22Rv1 (cell line): ENCODE results near the gene MRPL54.
"Not testable (repeated sequence)": the region's sequence is repeated elsewhere in the genome, so short reads cannot be mapped to it uniquely, and the experiment has no call there.

Source experiments
- H3K27ac ChIP-seq: fragments of 450-650 bp; 2 replicates; pipeline ENCODE4 v1.5.1; 2017
- ZFX ChIP-seq: fragments of 450-650 bp; IDR thresholded peaks from 2 replicates; pipeline ENCODE4 v1.6.1; 2017; ENCODE audit warnings: antibody characterized with exemption, borderline replicate concordance
- TF ChIP-seq, protein P1 (sequence below): fragments of 450-650 bp; IDR thresholded peaks from 2 replicates; pipeline ENCODE4 v1.5.1; 2017; ENCODE audit warnings: mild to moderate bottlenecking

Gene MRPL54

DNA sequence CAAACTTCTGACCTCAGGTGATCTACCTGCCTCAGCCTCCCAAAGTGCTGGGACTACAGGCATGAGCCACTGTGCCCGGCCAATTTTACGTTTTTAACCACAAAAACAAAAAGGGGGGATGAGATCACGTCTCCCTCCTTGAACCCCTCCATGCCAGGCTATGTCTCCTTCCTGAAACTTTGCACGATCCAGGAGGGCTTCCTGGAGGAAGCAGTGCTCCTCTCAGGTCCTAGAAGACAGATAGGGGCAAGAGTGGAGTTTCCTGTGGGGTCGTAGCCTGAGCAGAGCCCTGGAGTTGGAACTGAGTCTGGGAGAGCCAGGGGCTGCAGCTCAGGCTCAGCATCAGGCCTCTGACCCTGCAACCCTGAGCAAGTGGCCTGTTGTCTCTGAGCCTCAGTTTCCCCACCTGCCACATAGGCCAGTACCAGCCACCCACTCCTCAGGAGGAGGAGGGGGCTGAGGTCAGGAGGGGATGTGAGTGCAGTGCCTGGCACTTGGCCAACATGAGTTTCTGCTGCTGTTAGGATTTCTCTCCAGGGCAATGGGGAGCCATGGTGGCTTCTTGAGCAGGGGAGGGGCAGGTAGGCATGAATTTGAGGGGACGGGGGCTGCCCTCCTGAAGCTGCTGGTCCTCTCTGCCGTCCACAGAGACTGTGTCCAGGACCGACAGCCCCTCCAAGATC is 17.0 kb upstream of the MRPL54 start:
- H3K27ac ChIP-seq = no peak overlapping the region
- no peak for TF ChIP-seq ZFX
- TF ChIP-seq, protein P1, sequence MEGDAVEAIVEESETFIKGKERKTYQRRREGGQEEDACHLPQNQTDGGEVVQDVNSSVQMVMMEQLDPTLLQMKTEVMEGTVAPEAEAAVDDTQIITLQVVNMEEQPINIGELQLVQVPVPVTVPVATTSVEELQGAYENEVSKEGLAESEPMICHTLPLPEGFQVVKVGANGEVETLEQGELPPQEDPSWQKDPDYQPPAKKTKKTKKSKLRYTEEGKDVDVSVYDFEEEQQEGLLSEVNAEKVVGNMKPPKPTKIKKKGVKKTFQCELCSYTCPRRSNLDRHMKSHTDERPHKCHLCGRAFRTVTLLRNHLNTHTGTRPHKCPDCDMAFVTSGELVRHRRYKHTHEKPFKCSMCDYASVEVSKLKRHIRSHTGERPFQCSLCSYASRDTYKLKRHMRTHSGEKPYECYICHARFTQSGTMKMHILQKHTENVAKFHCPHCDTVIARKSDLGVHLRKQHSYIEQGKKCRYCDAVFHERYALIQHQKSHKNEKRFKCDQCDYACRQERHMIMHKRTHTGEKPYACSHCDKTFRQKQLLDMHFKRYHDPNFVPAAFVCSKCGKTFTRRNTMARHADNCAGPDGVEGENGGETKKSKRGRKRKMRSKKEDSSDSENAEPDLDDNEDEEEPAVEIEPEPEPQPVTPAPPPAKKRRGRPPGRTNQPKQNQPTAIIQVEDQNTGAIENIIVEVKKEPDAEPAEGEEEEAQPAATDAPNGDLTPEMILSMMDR = no peak

DNA sequence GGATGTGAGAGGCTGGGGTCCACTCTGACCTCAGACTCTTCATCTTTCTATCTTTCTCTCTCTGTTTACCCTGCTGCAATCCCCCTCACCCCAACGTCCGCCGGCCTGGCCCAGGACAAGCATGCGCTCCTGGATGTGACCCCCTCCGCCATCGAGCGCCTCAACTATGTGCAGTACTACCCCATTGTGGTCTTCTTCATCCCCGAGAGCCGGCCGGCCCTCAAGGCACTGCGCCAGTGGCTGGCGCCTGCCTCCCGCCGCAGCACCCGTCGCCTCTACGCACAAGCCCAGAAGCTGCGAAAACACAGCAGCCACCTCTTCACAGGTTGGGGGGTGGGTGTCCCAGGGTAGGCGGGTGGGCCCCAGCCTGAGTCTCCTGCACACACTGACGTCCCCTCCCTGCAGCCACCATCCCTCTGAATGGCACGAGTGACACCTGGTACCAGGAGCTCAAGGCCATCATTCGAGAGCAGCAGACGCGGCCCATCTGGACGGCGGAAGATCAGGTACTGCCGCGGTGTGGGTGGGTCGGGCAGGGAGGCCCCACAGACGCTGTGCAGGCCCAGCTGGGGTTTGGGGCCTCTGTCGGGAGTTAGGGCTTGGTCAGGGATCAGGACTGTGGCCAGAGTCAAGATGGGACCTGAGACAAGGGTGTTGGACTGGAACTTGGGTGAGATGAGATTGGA is 16.0 kb upstream of the MRPL54 start:
- no peak for TF ChIP-seq ZFX
- TF ChIP-seq, protein P1 = no peak
- no peak overlapping the region for H3K27ac ChIP-seq

DNA sequence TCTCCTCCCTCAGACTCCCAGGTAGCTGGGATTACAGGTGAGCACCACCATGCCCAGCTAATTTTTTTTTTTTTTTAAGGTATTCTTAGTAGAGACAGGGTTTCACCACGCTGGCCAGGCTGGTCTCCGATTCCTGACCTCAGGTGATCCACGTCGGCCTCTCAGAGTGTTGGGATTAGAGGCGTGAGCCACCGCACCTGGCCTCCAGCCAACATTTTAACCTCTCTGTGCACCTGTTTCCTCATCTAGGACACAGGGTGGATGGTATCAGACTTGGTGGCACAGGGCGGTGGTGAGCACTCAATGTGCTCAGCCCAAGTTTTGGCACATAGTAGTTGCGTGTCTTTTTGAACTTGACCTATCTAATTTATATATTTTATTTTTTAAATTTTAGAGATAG is 13.5 kb upstream of the MRPL54 start:
- no peak overlapping the region for H3K27ac ChIP-seq
- TF ChIP-seq, protein P1 = no peak
- TF ChIP-seq ZFX = no peak

DNA sequence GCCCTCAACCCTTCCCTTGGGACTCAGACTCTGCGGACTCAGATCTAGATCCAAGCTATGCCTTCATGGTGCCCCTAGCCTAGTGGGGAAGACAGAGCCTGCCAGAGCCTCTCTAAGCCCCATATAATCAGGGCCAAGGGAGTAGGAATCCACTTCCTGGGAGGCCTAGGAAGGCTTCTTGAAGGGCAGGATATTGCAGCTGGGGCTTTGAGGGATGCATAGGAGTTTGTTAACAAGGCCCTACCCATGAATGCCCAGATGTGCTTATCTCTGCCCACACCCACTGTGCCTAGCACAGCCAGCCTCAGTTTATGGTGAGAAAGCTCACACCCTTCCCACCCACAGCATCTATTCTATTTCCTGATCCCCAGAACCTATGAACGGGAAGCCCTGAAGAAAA is 12.3 kb upstream of the MRPL54 start:
- no peak for TF ChIP-seq ZFX
- TF ChIP-seq, protein P1 = no peak
- no peak overlapping the region for H3K27ac ChIP-seq

DNA sequence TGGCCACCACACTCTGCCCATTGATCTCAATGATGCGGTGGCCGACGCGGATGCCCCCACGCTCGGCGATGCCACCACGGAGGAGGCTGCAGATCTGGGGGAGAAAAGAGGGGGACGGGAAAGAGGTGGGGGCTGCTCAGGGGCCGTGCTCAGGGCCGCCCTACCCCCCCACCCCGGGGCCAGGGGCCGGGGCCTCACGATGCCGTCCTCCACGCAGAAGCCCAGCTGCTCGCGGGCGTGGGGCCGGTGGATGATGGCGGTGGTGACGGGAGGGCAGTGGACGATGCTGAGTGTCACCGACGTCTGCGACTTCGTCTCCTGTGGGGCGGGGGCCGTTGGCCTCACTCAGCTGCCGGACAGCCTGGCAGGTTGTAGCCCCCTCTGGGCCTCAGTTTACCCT is 11.2 kb upstream of the MRPL54 start:
- H3K27ac ChIP-seq = no peak overlapping the region
- TF ChIP-seq, protein P1 = no peak
- no peak for TF ChIP-seq ZFX

DNA sequence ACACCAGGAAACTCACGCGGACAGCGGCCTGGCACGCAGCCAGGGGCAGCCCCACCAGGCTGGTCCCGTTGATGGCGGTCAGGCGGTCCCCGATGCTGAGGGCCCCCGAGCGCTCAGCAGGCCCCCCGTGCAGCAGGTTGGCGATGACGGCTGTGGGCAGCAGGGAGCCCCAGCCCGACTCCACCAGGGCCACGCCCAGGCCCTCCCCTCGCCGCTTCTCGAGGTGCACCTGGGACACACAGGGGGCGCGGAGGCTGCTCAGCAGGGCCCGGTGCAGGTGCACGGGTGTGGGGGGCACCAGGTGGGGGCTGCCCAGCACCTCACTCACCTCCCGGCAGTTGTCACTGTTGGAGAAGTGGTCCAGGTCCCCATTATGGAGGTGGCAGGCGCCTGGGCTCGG is 10.0 kb upstream of the MRPL54 start:
- TF ChIP-seq ZFX = no peak
- TF ChIP-seq, protein P1 = no peak
- H3K27ac ChIP-seq = no peak overlapping the region

DNA sequence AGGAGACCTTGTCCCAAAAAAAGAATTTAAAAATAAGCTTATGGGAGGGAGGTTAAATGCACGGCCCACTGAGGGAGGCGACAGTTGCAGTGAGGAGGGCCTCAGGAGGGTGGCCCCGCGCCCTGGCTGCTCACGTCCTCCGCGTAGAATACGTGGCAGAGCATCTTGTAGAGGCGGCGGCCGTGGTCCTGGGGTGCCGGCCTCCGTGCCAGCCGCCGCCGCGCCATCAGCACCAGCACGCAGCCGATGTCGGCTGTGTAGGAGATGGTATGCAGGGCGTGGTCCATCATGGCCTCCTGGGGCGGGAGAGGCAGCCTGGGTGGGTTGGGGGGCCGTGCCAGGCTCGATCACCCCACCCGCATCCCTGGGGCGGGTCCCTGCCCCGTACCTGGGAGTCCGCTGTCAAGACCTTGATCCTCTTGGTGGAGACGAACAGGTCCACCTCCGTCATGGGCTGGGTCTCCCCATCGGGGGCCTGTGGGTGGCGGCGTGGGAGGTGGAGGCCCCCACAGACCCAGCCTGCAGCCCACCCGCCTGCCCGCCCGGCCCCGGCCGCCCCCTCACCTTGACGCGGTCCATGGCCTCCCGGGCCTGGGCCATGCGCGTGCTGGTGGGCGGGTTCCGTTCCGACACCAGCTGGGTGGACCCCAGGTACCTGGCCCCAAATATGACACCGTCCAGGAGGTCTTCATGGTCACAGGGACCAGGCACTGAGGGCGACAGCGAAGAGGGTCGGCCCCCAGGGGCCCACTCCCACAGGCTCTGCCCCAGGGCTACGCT is 8.7 kb upstream of the MRPL54 start:
- no peak overlapping the region for H3K27ac ChIP-seq
- TF ChIP-seq ZFX = no peak
- TF ChIP-seq, protein P1 = no peak

DNA sequence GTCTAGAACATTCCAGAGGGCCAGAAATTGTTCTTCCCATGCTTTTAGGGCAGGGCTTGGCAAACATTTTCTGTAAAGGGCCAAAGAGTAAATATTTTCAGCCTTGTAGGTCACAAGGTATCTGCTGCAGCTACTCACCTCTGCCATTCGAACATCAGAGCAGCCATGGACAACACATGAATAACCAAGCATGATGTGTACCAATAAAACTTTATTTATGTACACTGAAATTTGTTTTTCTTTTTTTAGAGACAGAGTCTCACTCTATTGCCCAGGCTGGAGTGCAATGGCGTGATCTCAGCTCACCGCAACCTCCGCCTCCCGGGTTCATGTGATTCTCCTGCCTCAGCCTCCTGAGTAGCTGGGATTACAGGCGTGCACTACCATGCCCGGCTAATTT is 4.8 kb upstream of the MRPL54 start:
- H3K27ac ChIP-seq = not testable (repeated sequence)

DNA sequence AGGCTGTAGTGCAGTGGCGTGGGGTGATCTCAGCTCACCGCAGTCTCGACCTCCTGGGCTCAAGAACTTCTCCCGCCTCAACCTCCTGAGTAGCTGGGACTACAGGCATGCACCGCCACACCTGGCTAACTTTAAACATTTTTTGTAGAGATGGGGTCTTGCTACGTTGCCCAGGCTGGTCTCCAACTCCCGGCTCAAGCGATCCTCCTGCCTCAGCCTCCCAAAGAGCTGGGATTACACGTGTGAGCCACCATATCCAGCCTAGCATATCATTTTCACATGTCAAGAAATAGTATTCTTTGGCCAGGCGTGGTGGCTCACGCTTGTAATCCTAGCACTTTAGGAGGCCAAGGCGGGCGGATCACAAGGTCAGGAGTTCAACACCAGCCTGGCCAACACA is 4.2 kb upstream of the MRPL54 start:
- not testable (repeated sequence) for H3K27ac ChIP-seq
